Hematopoietic multipotent progenitor cell treated with erythropoietin and hydrocortisone succinate and interleukin-3 and kit ligand, for 17 days (in vitro differentiated cells): ENCODE results near the gene PLA2G2F.

ENCODE experiments used
- DNase-seq: peaks from one replicate; pipeline ENCODE4 v3.0.0-alpha.2; 2015; ENCODE audit warnings: low spot score

The PLA2G2F gene

DNA sequence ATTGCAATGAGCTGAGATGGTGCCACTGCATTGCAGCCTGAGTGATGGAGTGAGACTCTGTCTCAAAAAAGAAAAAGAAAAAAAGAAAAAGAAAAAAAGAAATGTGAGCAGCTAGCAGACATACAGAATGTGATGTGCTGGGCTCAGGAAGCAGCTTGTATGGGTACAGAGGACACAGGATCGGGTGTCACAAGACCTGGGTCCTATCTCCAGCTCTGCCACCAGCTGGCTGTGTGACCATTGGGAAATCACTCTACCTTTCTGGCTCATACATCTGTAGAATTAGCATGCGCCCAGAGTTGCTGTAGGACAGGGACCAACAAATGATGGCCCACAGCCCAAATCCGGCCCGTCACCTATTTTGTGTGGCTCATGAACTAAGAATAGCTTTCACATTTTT lies 50.5 kb downstream of the PLA2G2F start:
- DNase-seq = no peak

GRCh38 chr1:20190256-20191160 lies 51.4 kb downstream of the PLA2G2F start:
- no peak for DNase-seq

- no peak for DNase-seq
Measured at GRCh38 chr1:20191266-20191825, 52.2 kb downstream of the PLA2G2F start.

DNA sequence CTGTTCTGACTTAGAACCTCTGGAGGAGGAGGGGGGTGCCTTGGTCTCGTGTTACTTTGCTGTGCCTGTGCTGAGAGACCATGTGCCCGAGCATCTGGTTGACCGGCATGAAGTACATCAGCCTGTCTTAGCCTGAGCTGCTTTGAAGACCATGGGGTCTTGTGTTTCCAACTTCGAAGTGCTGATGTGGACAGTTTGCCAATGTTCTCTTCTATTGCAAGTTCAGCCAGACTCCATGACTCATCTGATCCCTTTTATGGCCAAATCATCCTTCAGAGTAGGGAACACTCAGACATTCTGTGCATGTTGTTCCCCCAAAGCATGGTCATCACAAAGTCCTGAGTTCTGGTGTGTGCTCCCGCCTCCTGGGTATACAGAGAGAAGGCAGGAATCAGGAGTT lies 53.2 kb downstream of the PLA2G2F start:
- no peak for DNase-seq

GRCh38 chr1:20192871-20193411 lies 53.8 kb downstream of the PLA2G2F start:
- DNase-seq = no peak

DNA sequence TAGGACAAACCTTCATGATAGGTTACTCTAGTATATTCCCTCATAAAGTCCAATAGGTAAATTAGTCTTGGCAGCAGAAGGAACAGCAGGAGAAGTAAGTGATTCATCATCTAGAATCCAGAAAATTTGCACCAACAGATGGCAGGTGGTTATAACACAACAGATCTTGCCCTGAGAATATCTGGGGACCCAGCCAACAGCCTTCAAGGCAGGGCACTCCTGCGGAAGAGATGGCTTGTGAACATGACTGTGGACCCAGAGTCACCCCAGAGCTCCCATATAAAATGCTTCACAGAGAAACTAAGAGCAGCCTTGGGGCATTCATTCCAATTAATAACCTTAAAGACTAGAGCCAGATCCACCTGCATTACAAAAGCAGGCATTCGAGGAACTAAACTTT lies 55.1 kb downstream of the PLA2G2F start:
- DNase-seq = no peak

DNA sequence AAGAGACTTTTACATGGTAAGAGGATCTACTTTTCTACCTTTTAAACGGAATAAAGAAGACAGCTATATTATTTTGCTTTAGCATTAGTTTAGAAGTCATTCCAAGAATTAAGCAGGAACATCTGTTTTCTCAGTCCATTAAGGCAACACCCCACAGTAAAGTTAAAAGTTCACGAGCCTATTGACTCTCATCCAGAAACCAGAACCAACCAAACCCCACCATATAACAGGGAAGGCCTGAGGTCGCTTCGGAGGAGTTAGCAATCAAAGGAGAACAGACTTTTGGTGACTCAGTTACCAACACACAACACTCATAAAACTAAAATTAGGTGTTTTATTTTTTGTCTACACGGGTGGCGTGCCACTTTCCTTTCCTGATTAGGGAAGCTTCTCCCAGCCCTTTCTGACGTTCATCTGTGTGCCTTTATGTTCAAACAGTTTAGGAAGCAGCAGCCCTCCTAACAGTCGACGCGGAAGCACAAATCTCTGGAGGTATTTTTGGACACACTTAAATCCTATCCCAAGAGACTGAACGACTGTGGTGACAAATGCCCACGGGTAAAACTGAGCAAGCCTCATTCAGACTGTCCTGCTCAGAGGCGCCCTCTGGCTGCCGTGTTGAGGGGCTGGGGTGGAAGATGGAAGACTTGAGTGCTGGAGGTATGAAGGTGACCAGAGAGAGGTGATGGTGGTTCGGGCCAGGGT lies 55.8 kb downstream of the PLA2G2F start:
- DNase-seq = peak; percentile 71

DNA sequence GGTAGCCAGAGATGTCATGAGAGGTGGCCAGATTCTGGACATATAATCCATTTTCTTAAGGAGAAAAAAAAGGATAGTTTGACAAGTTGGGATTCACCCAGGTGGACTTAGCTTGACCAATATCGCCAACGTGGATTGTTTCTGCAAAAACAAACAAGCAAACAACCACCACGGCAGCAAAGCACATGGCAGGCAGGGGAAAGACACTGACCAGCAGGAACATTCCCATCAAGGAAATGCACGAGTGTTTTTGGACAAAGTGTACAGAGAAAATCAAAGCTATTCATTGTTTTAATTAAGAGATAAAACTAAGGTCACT lies 56.3 kb downstream of the PLA2G2F start:
- no peak for DNase-seq

DNA sequence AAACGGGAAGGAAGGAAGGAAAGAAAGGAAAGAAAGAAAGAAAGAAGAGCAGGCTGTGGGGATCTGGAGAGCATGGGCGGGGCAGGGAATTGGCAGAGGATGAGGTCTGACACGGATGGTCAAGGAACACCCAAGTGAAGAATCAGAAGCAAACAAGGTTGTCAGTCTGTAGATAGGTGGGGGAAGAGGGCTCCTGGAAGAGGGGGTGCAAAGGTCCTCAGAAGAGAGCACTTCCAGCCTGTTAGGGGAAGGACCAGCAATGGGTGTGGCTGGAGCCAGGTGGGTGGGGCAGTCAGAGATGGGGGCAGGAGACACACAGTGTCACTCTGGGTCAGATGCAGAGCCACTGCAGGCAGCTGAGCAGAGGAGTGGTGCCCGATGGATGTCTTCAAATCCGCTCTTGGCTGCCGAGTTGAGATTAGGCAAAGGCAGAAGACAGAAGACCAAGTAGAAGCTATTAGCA lies 58.2 kb downstream of the PLA2G2F start:
- peak; percentile 55 for DNase-seq

DNA sequence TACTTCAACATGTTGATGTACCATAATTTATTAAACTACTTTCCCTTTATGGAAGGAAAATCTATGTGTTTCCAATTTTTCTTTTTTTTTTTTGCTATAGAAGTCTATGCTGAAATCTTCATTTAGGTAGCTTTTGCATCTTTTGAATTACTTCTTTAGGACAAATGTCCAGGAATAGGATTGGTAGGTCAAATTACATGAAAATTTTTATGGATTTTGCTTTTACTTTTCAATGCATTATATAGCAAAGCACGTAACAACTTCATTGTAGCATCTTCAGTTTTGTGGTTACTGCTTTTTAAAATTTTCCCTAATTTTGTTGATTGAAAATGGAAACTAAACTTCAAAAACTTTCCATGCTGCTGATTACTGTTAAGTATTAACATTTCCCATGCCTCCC lies 59.2 kb downstream of the PLA2G2F start:
- DNase-seq = no peak

- no peak for DNase-seq
Measured at GRCh38 chr1:20198918-20199317, 59.8 kb downstream of the PLA2G2F start.

- no peak for DNase-seq
Measured at GRCh38 chr1:20199403-20199802, 60.3 kb downstream of the PLA2G2F start.

- DNase-seq = no peak
Measured at GRCh38 chr1:20199840-20200239, 60.7 kb downstream of the PLA2G2F start.
